Fibroblast of lung (primary cell): ENCODE data around the gene SLC16A3.

Source experiments
- CTCF ChIP-seq, 2 donors: IDR thresholded peaks in 1 of 2; conservative IDR thresholded peaks in 1 of 2; 1 replicate in 1 of 2; 2 replicates in 1 of 2; pipeline ENCODE4 v1.5.1; 2011 to 2012; ENCODE audit warnings: low read length in 2 of 2, control low read depth in 1 of 2, inconsistent platforms in 1 of 2, low read depth in 1 of 2, mild to moderate bottlenecking in 1 of 2
- EZH2 ChIP-seq: IDR thresholded peaks from 2 replicates; pipeline ENCODE4 v1.5.1; 2012; ENCODE audit warnings: low read length, control low read depth, mild to moderate bottlenecking; ENCODE audit errors: missing control alignments

GRCh38 chr17:82229698-82230608, 1.1 kb downstream of the SLC16A3 start:
- TF ChIP-seq EZH2 (no peak), CTCF (conservative IDR thresholded peaks at IDR 0.05 in 1 of 2, IDR thresholded peaks at IDR 0.05 in 1 of 2; ENCODE audit: low read depth in 1 of 2, low read length in 2 of 2) (no peak)
